Retina (tissue), 1 donor: ENCODE results near the gene PARD6A.

ENCODE experiments used
- DNase-seq: peaks from one replicate; pipeline ENCODE4 v3.0.0-alpha.2; 2016

PARD6A gene, protein sequence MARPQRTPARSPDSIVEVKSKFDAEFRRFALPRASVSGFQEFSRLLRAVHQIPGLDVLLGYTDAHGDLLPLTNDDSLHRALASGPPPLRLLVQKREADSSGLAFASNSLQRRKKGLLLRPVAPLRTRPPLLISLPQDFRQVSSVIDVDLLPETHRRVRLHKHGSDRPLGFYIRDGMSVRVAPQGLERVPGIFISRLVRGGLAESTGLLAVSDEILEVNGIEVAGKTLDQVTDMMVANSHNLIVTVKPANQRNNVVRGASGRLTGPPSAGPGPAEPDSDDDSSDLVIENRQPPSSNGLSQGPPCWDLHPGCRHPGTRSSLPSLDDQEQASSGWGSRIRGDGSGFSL

DNA sequence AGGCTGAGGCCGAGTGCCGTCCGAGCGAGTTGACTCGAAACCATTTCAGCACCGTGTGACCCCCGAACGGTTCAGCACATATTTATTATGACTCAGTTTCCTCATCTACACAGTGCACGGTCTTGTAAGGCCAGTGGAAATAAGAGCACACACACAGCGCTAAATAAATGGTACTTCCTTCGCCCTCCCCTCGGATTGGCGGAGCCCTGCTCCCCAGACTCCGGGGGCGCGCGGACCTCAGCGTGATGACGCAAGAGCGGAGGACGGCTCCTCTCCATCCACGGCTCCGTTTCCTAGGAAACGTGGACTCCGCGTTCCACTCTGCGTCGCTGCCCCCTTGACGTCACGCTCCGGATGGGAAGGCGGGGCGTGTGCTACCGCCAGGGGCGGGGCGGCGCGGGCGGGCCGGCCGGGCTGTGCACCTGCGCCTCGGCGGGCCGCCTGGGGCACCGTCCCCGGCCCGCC lies at the start of gene PARD6A:
PARD6A (plus strand) TSS at position 397 of the 465 bp plus-strand sequence. CDS start 79 bp downstream, outside the sequence.
- DNase-seq = peak; percentile 94

DNA sequence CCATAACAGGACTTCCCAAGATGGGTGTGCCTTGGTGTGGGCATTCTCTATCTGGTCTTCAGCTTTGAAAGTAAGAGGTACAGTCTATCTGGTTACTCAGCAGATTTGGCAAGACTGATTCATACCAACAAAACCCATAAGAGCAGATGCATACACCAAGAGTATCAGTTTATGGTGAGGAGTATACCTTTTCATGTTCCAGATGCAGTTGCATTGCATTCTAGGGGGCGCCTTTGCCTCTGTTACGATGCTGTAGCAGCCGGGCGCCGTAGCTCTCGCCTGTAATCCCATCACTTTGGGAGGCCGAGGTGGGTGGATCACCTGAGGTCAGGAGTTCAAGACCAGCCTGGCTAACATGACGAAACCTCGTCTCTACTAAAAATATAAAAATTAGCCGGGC lies 47.0 kb upstream of the PARD6A start:
- DNase-seq = no peak

DNA sequence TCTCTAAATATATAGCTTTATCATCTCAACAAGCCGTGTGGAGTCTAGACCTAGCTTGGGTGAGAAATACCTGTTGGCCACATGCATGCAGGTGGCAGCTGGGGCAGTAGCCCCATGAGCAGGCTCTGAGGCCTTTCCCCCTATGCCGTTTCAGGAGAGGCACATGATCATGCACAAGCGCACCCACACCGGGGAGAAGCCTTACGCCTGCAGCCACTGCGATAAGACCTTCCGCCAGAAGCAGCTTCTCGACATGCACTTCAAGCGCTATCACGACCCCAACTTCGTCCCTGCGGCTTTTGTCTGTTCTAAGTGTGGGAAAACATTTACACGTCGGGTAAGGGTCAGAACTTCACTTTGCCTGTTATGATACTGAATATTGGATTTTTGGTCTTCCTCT lies 32.5 kb upstream of the PARD6A start:
- no peak for DNase-seq

DNA sequence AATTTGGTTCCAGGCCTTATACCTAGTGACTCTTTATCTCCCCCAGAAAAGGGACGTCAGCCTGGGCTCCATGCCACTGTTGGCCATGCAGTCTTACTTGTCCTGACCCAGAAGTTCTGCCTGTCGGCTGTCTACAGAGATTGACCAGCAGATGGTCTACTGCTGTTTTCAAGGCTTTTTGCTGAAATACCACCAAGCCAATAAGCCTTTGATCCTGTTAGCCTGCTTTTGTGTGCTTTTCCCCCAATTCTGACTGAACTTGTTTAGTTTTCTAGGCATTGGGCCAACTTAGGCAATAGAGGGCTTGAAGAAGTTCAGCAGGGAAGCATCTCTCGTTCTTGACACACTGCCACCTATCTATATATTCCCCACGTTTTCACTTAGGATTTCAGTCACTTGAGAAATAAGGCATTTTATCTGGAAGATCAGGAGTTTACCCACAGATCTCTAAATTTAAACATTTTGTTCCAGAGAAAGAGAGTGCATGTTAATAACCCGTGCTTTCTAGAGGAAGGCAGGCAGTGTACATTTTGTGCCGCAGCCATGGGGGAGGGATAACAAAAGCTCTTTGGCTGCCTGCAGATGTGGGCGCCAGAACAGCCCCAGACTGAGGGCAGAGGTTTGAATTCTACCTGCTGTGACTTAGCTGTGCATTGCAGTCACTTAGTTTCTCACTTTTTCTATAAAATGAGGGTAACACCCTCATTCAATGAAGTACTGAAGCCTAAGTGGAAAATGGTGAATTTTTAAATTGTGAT lies 28.2 kb upstream of the PARD6A start:
- no peak for DNase-seq

DNA sequence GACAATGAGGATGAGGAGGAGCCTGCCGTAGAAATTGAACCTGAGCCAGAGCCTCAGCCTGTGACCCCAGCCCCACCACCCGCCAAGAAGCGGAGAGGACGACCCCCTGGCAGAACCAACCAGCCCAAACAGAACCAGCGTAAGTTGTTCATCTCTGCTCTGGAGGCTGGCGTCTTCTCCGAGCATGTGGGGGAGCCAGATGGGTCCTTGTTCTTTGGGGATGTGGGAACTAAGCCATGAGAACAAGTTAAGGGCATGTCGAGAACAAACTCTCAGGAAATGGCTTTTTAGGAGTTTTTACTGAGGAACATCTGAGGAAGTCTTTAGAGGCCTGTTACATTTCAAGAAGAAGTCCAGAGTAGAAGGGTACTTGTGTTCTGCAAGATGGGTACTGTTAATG lies 24.0 kb upstream of the PARD6A start:
- no peak for DNase-seq

DNA sequence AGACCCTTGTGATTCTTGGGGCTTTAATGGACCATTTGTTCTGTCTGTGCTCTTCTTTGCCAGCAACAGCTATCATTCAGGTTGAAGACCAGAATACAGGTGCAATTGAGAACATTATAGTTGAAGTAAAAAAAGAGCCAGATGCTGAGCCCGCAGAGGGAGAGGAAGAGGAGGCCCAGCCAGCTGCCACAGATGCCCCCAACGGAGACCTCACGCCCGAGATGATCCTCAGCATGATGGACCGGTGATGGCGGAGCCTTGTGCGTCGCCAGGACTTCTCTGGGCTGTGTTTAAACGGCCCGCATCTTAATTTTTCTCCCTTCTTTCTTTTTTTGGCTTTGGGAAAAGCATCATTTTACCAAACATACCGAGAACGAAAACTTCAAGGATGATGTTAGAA lies 23.1 kb upstream of the PARD6A start:
- DNase-seq = no peak

DNA sequence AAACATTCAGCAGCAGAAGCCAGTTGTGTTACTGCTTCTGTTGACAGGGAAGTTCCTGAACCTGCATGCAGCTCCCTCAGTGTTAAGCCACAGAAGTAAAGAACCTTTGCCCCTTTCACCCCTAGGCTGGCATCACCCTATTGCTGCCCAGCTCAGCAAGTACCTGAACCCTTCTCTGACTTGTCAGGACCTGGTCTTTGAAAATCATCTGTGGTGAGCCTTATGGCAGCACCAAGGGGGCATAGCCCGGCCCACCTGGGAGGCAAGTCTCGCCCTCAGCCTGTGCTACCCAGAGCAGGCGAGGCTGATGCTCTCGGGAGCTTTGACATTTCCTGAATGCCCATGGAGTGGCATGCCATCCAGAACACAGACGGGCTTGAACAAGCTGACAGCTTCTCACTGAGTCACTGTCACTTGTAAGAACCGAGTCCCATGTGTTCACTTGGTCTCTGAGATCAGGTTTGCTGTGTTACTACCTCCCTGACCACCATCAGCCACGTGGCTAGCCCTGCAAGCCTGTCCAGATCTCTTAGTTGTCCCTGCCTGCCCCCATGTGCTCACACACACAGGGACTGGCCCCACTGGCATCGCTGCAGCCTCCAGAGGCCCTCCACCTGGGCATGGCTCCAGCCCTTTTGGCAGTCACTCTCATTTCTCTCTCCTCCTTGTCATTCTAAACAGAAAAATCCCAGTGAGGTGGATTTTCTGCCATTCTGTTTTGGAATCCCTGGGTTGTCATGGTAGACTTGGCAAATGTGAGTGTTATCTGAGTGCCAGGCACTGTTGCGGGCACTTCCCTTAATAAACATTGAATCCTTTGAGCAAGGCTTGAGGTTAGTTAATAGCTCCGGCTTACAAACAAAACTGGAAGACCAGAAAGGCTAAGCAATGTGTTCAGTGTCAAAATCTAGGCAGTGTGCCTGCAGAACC lies 18.7 kb upstream of the PARD6A start:
- DNase-seq = no peak

DNA sequence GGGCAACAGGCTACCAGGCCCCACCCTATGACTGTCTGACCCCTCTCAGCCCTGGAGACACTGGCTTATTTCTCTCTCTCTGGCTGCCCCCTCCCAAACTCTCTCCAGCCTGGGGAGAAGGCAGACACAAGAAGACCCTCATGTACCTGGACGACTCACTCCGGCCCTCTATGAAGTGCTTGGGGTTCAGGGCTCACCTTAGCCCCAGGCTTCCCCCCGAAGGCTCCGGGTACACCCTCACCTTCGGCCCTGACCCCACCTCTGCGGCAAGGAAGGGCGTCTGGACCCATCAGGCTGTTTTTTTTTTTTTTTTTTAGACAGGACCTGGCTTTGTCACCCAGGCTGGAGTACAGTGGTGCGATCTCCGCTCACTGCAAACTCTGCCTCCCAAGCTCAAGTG lies 16.7 kb upstream of the PARD6A start:
- no peak for DNase-seq

DNA sequence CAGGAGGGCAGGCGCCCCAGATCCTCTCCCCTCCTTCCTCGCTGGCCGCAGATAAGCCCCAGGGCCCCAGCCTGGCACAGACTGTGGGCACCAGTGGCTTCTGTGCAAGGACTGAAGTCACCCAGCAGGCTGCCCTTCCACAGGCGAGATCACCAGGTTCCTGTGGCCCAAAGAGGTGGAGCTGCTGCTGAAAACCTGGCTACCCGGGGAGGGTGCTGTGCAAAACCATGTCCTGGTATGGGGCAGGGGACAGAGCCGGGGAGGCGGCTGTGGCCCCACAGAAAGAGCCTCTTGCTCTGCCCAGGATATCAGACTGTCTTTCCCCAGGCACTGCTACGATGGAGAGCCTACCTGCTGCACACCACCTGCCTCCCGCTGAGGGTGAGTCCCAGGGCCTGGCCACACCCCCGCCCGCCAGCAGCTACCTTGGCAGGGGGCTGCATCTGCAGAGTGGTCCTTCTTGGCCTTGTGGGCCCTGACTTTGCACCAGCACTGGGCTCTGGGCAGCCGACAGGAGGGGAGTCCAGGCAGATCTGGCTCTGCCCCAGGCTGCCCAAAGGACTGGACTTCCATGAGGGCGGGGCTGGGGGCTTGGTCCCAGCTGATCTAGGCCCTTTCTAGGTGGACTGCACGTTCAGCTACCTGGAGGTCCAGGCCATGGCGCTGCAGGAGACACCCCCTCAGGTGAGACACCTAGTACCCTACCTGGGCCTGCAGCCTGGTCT lies 15.2 kb upstream of the PARD6A start:
- DNase-seq = no peak

DNA sequence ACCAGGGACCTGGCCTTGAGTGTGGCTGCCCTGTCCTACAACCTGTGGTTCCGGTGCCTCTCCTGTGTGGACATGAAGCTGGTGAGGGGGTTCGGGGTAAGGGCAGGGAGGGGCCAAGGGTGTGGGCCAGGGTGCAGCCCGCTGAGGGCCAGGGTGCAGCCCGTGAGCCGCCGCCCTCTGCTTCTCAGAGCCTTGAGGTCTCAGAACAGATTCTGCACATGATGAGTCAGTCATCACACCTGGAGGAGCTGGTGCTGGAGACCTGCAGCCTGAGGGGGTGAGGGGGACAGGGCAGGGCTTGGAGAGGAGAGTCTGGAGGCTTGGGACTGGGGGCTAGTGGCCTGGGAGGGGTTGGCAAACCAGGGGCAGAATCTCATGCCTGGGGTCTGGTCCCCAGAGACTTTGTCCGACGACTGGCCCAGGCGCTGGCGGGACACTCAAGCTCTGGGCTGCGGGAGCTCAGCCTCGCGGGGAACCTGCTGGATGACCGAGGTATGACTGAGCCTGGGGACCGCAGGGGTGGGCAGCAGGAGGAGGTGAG lies 13.6 kb upstream of the PARD6A start:
- DNase-seq = no peak

DNA sequence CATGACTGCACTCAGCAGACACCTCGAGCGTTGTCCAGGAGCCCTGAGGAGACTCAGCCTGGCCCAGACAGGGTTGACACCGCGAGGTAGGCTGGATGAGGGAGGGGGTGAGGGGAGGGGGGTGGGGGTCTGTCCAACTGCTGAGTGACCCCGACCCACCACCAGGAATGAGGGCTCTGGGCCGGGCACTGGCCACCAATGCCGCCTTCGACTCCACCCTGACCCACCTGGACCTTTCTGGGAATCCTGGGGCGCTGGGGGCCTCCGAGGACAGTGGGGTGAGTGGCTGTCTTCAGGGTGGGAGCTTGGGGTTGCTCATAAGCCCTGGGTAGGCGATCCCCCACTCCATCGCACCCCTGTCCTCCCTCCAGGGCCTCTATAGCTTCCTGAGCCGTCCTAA lies 13.1 kb upstream of the PARD6A start:
- DNase-seq = no peak

DNA sequence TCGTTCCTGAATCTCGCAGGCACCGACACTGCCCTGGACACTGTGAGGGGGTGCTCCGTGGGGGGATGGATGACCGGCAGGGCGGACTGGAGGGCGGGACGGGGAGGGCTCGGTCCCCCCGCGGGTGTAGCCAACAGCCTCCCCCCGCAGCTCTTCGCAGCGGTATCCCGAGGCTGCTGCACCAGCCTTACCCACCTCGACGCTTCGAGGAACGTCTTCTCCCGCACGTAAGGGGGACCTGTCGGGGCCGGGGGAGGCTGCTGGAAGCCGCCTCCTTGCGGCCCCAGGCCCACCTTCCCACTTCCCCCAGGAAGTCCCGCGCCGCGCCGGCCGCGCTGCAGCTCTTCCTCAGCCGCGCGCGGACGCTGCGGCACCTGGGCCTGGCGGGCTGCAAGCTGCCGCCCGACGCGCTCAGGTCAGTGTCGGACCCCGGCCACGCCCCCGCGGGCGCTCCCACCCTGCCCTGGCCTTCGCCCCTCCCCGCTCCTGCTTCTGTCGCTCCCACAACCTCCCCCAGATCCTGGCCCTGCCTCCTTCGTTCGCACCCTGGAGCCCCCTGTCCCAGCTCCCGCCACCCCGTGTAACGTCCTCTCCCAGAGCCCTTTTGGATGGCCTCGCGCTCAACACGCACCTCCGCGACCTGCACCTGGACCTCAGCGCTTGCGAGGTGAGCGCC lies 12.5 kb upstream of the PARD6A start:
- DNase-seq = no peak

DNA sequence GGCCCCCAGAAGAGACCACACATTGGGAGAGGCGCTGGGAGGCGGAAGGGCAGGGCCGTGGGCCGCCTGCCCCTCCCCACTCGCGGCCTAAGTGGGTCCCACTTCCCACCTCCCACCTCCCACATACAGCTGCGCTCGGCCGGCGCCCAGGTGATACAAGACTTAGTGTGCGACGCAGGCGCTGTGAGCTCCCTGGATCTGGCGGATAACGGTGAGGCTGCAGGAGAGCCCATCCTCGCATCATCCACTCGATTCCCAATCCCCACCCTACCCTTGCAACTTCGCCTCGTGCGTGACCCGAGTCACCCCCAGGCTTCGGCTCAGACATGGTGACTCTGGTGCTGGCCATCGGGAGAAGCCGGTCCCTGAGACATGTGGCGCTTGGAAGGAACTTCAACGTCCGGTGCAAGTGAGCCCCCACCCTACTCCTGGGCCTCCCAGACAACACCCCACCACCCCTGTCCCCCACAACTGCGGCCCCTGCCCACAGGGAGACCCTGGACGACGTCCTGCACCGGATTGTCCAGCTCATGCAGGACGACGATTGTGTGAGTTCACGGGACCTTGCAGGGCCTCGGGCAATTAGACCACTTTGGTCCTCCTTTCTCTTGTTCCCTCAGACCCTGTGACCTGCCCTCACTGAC lies 11.9 kb upstream of the PARD6A start:
- no peak for DNase-seq

DNA sequence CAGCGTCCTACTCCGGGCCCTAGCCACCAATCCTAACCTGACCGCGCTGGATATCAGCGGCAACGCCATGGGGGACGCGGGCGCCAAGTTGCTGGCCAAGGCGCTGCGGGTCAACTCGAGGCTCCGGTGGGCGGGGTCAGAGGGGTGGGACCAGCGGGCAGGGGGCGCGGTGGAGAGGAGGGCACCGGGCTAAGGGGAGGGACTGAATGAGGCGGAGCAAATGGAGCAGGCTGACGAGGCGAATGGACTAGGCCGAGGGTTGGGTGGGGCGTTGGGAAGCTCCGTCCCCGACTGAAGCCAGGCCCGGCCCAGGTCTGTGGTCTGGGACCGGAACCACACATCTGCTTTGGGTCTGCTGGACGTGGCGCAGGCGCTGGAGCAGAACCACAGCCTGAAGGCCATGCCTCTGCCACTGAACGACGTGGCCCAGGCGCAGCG lies 11.2 kb upstream of the PARD6A start:
- no peak for DNase-seq

DNA sequence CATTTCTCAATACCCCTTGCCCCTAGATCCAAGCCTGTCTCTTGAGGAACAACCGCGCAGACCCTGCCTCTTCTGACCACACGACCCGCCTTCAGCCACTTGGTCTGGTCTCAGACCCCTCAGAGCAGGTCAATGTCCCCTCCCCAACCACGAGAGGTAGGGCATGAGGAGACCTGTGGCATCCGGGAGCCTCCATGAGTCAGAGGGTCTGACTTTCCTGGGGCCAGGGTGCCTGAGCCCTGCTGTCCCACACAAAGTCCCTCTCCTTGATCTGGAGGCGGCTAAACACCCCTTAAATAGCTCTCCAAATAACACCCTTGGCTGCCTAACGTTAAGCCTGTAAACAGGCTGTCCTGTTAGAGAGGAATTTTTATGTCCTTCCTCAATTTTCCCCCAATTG lies 10.7 kb upstream of the PARD6A start:
- no peak for DNase-seq

DNA sequence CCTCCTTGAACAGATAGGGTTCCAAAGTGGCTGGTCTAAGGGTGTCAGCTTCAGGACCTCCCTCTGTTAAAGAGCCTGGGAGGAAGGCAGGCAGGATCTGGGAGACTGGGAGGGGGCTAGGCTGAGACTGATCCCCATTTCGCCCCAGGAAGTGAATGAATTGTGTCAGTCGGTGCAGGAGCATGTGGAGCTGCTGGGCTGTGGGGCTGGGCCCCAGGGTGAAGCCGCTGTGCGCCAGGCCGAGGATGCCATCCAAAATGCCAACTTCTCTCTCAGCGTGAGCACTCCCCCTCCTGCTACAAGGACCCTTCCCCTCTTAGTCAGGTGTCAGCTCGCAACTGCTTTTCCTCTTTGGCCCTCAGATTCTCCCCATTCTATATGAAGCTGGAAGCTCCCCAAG lies 9.7 kb upstream of the PARD6A start:
- no peak for DNase-seq

DNA sequence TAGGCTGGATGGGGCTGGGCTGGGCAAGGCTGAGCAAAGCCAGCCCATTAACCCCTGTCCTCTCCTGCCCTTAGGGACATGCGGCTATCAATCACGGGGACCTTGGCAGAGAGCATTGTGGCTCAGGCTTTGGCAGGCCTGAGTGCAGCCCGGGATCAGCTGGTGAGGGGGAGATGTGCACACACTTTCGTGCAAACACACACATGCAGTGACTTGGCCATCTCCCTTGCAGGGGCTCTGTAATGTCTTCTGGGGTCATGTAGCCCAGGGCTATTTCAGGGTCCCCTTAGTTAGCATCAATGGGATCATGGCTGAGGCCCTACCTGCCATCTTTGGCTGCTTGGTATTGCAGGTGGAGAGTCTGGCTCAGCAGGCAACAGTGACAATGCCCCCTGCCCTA lies 8.9 kb upstream of the PARD6A start:
- DNase-seq = no peak

DNA sequence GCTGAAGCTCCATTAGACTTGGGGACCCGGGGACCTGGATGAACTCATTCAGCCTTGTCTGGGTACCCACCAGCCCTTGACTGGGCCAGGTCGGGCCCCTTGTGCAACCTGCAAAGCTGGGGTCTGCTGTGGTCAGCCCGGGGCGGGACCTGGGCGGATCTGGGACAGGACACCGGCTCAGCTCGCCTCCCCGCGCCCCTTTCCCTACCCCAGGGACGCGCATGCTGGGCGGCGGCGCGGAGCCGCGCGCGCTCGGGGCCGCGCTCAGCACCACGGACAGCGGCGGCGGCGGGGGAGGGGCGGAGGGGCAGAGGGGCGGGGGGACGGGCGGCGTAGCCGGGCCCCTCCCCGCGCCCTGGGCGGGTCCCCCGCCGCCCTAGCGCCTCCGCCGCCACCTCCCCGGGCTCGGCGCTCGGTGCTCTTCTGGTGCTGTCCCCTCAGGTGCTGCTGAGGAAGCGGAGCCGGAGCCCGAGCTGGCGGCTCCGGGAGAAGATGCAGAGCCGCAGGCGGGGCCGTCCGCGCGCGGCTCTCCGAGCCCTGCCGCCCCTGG lies 8.1 kb upstream of the PARD6A start:
- no peak for DNase-seq

DNA sequence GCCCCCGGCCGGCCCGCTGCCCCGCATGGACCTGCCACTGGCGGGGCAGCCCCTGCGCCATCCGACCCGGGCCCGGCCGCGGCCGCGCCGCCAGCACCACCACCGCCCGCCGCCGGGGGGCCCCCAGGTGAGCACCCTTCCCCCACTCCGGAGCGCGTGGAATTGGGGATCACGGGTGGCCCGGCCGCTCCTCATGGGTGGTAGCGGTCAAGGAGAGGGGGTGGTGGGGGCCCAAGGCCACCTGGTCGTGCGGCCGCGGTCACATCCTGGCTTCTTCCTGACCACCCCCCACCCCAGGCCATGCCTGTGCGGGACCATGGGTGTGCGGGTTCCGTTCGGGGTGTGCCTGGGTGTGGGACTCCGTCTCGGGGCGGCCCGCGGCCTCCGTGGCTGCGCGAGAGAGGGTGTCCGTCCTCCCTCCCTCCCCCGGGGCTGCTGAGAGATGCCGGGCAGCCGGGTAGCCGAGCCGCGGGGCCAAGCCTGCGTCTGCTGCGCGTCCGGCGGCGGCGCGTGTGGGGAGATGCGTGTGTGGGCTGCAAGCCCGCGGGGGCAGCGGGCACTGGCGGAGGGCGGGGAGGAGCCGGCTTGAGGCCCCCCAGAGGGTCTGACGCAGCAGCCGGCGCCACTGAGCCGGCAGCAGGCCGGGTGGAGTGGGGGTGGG lies 7.5 kb upstream of the PARD6A start:
- peak; percentile 60 for DNase-seq

DNA sequence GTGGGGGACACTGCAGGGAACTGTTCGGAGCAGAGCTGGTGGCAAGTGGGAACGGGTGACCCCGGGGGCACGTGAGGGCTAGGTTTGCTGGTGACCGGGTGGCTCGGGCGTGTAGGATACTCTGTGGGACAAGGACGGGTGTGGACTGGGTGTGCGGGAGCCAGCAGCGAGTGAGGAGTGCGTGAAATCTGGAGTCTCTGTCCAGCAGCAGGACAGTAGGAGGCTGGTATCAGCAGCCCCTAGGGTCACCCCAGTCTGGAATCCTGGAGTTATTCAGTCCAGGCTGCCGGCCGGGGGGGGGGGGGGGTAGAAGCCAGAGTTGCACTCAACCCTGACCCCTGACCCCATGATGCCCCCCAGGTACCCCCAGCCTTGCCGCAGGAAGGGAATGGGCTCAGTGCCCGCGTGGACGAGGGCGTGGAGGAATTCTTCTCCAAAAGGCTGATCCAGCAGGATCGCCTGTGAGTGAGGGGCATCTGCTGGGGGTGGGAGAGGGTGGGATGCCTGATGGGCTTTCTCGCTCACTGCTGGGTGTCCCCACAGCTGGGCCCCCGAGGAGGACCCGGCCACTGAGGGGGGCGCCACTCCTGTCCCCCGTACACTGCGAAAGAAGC lies 6.9 kb upstream of the PARD6A start:
- no peak for DNase-seq
